Vagina (tissue), 2 donors: ENCODE measurements around the gene HOXD8. TPM values are rescaled to one million over a fixed set of nuclear protein-coding genes. Genes with fewer than 3 reads are reported as not detected.

Experiments used
- DNase-seq, 2 donors: peaks; one replicate each; pipeline ENCODE4 v3.0.0-alpha.2; 2017; ENCODE audit errors: extremely low spot score in 2 of 2
- H3K27ac ChIP-seq: fragments of 200-600 bp; sonication (generic); one replicate; pipeline ENCODE4 v1.5.1; 2019
- H3K27me3 ChIP-seq: fragments of 200-600 bp; sonication (generic); one replicate; pipeline ENCODE4 v1.5.1; 2019
- H3K36me3 ChIP-seq, 2 donors: fragments of 200-600 bp; sonication (generic); one replicate each; pipeline ENCODE4 v1.5.1; 2017 to 2019
- H3K4me1 ChIP-seq: fragments of 200-600 bp; sonication (generic); one replicate; pipeline ENCODE4 v1.5.1; 2019
- H3K4me3 ChIP-seq, 2 donors: fragments of 200-600 bp; sonication (generic); 1 replicate in 1 of 2; 2 replicates in 1 of 2; pipeline ENCODE4 v1.5.1; 2016 to 2019
- H3K9me3 ChIP-seq: fragments of 200-600 bp; sonication (generic); one replicate; pipeline ENCODE4 v1.5.1; 2019
- POLR2A ChIP-seq, 2 donors: fragments of 450-650 bp; IDR thresholded peaks; one replicate each; pipeline ENCODE4 v1.6.1; 2017; ENCODE audit warnings: antibody characterized with exemption in 2 of 2, mild to moderate bottlenecking in 2 of 2, moderate library complexity in 2 of 2
- POLR2AphosphoS5 ChIP-seq, 2 donors: sonication (generic); formaldehyde crosslinking; IDR thresholded peaks; one replicate each; pipeline ENCODE4 v1.9.0; 2017; ENCODE audit warnings: antibody characterized with exemption in 2 of 2, mild to moderate bottlenecking in 2 of 2, low read depth in 1 of 2; ENCODE audit not compliant: insufficient read depth in 1 of 2
- intact Hi-C: fragments of 100-400 bp; cut with DNase I; formaldehyde crosslinking; loops from one replicate; pipeline ENCODE4 v1.15.1; 2023
- total RNA-seq: library from RNA; depleted of rRNA; stranded (reverse); fragments of >200 nt; gene quantifications from one replicate; pipeline ENCODE4 v1.2.3, GENCODE V29; 2016
- TF ChIP-seq, protein P1 (sequence below), 3 experiments: fragments of 450-650 bp in 2 of 3; fragments of 200-600 bp in 1 of 3; sonication (generic) in 1 of 3; IDR thresholded peaks; one replicate each; pipeline ENCODE4 v1.5.1; 2017 to 2019; ENCODE audit warnings: antibody characterized with exemption in 3 of 3, mild to moderate bottlenecking in 2 of 3, moderate library complexity in 2 of 3

HOXD8 gene
- total RNA-seq, 1 donor from 2014 or later = 10.3 TPM

- DNase-seq = no peak
- H3K4me3 ChIP-seq = no peak overlapping the region
- intact Hi-C loops = no loop called here
- no peak overlapping the region for H3K27ac ChIP-seq
- no peaks in the 10 kb centered on the region for H3K36me3 ChIP-seq
- peaks cover 10% of the 10 kb centered on the region for H3K27me3 ChIP-seq
- peaks cover 9% of the 10 kb centered on the region for H3K4me1 ChIP-seq
- no peak for TF ChIP-seq POLR2A (IDR thresholded peaks at IDR 0.05)
- TF ChIP-seq POLR2AphosphoS5 (IDR thresholded peaks at IDR 0.05; ENCODE audit: insufficient read depth in 1 of 2, low read depth in 1 of 2) = no peak
- TF ChIP-seq, protein P1, sequence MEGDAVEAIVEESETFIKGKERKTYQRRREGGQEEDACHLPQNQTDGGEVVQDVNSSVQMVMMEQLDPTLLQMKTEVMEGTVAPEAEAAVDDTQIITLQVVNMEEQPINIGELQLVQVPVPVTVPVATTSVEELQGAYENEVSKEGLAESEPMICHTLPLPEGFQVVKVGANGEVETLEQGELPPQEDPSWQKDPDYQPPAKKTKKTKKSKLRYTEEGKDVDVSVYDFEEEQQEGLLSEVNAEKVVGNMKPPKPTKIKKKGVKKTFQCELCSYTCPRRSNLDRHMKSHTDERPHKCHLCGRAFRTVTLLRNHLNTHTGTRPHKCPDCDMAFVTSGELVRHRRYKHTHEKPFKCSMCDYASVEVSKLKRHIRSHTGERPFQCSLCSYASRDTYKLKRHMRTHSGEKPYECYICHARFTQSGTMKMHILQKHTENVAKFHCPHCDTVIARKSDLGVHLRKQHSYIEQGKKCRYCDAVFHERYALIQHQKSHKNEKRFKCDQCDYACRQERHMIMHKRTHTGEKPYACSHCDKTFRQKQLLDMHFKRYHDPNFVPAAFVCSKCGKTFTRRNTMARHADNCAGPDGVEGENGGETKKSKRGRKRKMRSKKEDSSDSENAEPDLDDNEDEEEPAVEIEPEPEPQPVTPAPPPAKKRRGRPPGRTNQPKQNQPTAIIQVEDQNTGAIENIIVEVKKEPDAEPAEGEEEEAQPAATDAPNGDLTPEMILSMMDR (IDR thresholded peaks at IDR 0.05) = no peak
- no peaks in the 10 kb centered on the region for H3K9me3 ChIP-seq
Observed at GRCh38 chr2:176169711-176170110, 40.2 kb downstream of the HOXD8 start.

DNA sequence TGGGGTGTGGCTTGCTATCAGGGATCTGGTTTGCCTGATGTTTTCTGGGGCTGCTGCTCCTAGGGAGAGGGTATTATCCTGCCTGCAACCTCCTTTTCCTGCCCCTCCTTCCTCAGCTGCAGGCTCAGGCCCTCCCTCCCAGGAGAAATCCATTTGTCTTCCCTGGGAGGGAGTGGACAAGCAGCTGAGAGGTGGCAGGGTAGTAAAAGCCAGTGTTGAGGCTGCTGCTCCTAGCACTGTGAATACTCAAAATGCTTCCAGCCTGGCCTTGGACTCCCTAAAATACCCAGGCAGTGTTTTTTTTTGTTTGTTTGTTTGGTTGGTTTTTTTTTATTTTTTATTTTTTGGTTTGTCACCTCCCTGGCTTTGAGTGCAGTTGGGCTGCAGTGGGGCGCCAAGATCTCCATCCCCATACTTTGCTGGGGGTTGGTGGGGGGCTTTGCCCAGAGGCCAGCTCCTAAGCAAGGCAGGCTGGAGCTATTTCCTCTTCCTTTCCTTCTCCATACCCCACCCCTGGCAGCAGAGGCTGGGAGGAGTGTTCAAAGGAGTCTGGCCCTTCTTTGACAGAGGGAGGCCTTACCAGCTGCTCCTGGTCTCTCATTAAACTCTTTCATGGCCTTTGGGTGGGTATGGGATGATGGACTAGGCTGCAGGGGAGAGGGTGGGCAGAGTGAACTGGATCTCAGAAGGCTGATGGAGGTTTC, 41.2 kb downstream of the HOXD8 start:
- H3K27me3 ChIP-seq = peaks cover 5% of the 10 kb centered on the region
- no peak overlapping the region for H3K27ac ChIP-seq
- intact Hi-C loops = no loop called here
- H3K9me3 ChIP-seq = no peaks in the 10 kb centered on the region
- DNase-seq = no peak
- H3K4me3 ChIP-seq = no peak overlapping the region
- no peak for TF ChIP-seq POLR2AphosphoS5 (IDR thresholded peaks at IDR 0.05; ENCODE audit: insufficient read depth in 1 of 2, low read depth in 1 of 2)
- TF ChIP-seq, protein P1 (IDR thresholded peaks at IDR 0.05) = no peak
- no peak for TF ChIP-seq POLR2A (IDR thresholded peaks at IDR 0.05)
- H3K36me3 ChIP-seq = no peaks in the 10 kb centered on the region
- no peaks in the 10 kb centered on the region for H3K4me1 ChIP-seq

- H3K4me3 ChIP-seq = no peak overlapping the region
- peaks cover 5% of the 10 kb centered on the region for H3K27me3 ChIP-seq
Observed at GRCh38 chr2:176171351-176172006, 42.0 kb downstream of the HOXD8 start.

DNA sequence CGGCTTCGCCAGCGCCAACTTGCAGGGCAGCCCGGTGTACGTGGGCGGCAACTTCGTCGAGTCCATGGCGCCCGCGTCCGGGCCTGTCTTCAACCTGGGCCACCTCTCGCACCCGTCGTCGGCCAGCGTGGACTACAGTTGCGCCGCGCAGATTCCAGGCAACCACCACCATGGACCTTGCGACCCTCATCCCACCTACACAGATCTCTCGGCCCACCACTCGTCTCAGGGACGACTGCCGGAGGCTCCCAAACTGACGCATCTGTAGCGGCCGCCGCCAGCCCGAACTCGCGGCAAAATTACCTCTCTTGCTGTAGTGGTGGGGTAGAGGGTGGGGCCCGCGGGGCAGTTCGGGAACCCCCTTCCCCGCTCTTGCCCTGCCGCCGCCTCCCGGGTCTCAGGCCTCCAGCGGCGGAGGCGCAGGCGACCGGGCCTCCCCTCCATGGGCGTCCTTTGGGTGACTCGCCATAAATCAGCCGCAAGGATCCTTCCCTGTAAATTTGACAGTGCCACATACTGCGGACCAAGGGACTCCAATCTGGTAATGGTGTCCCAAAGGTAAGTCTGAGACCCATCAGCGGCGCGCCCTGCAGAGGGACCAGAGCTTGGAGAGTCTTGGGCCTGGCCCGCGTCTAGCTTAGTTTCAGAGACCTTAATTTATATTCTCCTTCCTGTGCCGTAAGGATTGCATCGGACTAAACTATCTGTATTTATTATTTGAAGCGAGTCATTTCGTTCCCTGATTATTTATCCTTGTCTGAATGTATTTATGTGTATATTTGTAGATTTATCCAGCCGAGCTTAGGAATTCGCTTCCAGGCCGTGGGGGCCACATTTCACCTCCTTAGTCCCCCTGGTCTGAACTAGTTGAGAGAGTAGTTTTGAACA, 42.7 kb downstream of the HOXD8 start:
- H3K4me3 ChIP-seq = no peak overlapping the region
- no peaks in the 10 kb centered on the region for H3K9me3 ChIP-seq
- H3K36me3 ChIP-seq = no peaks in the 10 kb centered on the region
- peaks cover 5% of the 10 kb centered on the region for H3K27me3 ChIP-seq
- no peak overlapping the region for H3K27ac ChIP-seq
- no peak for DNase-seq
- intact Hi-C loops = no loop called here
- TF ChIP-seq POLR2A (IDR thresholded peaks at IDR 0.05) (no peak), POLR2AphosphoS5 (IDR thresholded peaks at IDR 0.05; ENCODE audit: insufficient read depth in 1 of 2, low read depth in 1 of 2) (no peak)
- TF ChIP-seq, protein P1 (IDR thresholded peaks at IDR 0.05) = no peak
- H3K4me1 ChIP-seq = no peaks in the 10 kb centered on the region

More at GRCh38 chr2:176171351-176172006, 42.0 kb downstream of the HOXD8 start:
- Histone ChIP-seq H3K27ac (no peak overlapping the region), H3K9me3 (no peaks in the 10 kb centered on the region), H3K36me3 (no peaks in the 10 kb centered on the region), H3K4me1 (no peaks in the 10 kb centered on the region)
- no peak for DNase-seq
- intact Hi-C loops = no loop called here
- TF ChIP-seq POLR2A (IDR thresholded peaks at IDR 0.05) = no peak
- TF ChIP-seq, protein P1 (IDR thresholded peaks at IDR 0.05) = no peak
- no peak for TF ChIP-seq POLR2AphosphoS5 (IDR thresholded peaks at IDR 0.05; ENCODE audit: insufficient read depth in 1 of 2, low read depth in 1 of 2)
